Activated B cell treated with CpG ODN at 0.5 μM for 24 hours (primary cell): ENCODE results near the gene SPON1. TPM values are rescaled to one million over a fixed set of nuclear protein-coding genes. Genes with fewer than 3 reads are reported as not detected.
A peak's percentile ranks its signal among the peaks of the same experiment; 100 is the strongest.

Source experiments
- ATAC-seq: fragments of 200-7000 bp; cut with Tn5 transposase; one replicate; pipeline ENCODE4 v1.10.0; 2021; ENCODE audit warnings: low read depth, mild to moderate bottlenecking, moderate library complexity
- CTCF ChIA-PET: fragments of 350-600 bp; sonication (Branson Sonifier 250); formaldehyde crosslinking; loops from one replicate; lab custom pipeline; 2021; ENCODE audit warnings: antibody characterized with exemption; lab: Charles Lee
- POLR2A ChIA-PET: fragments of 350-600 bp; sonication (Branson Sonifier 250); formaldehyde crosslinking; loops from one replicate; lab custom pipeline; 2021; ENCODE audit warnings: antibody characterized with exemption; lab: Charles Lee
- DNase-seq: peaks from one replicate; pipeline ENCODE4 v3.0.0; 2022
- H3K27ac Mint-ChIP-seq: one replicate; pipeline ENCODE4 v1.8.0; 2020; ENCODE audit warnings: mixed read lengths
- H3K27me3 Mint-ChIP-seq: one replicate; pipeline ENCODE4 v1.8.0; 2021; ENCODE audit warnings: mixed read lengths
- H3K36me3 Mint-ChIP-seq: one replicate; pipeline ENCODE4 v1.8.0; 2021; ENCODE audit warnings: low read depth, mixed read lengths
- H3K4me1 Mint-ChIP-seq: one replicate; pipeline ENCODE4 v1.8.0; 2021; ENCODE audit warnings: mixed read lengths
- H3K4me3 Mint-ChIP-seq: one replicate; pipeline ENCODE4 v1.8.0; 2020; ENCODE audit warnings: mild to moderate bottlenecking, mixed read lengths
- H3K9me3 Mint-ChIP-seq: one replicate; pipeline ENCODE4 v1.8.0; 2020; ENCODE audit warnings: mixed read lengths
- CTCF ChIP-seq: fragments of 200-600 bp; IDR thresholded peaks from one replicate; pipeline ENCODE4 v1.8.0; 2022; ENCODE audit warnings: antibody characterized with exemption, mild to moderate bottlenecking
- intact Hi-C: fragments of 100-400 bp; cut with micrococcal nuclease; formaldehyde crosslinking; loops from one replicate; pipeline ENCODE4 v1.15.1; 2024
- total RNA-seq: library from RNA; stranded (reverse); gene quantifications from 2 replicates; pipeline ENCODE4 v1.2.3, GENCODE V29; 2022

SPON1 gene
- total RNA-seq, 1 donor from 2014 or later, result not detected

DNA sequence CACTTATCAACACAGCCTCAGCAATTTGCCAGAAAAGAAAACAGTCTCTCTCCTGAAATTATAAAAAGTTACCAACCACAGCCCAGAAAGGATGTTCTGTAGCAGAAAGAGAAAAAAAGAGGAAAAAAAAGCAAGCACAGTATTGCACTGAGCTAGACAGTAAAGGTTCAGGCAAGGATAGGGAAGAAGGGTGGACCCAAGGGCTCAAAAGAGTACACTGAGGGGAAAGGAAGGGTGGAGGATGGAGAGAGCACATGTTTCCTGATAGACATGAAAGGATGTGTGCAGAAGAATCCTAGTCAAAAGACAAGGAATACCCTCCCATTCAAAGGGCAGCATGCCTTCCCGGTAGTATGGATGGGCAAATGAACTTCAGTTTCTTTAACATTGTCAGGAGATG is 337.4 kb downstream of the SPON1 start:
- Mint-ChIP-seq H3K4me3 (no peak overlapping the region), H3K27me3 (no peaks in the 10 kb centered on the region), H3K36me3 (peaks cover 15% of the 10 kb centered on the region), H3K9me3 (no peaks in the 10 kb centered on the region), H3K27ac (no peak overlapping the region), H3K4me1 (peaks cover 56% of the 10 kb centered on the region)
- POLR2A ChIA-PET, result interaction anchor here (1.3 to 1.5 kb wide), 2 partner anchors 13 to 58 kb away, joined by 3 to 4 read pairs; no protein-coding TSS in a partner anchor
- intact Hi-C loops, result loop anchor here (1.0 kb wide), 4 partner anchors 58 to 155 kb away; no protein-coding TSS in a partner anchor
- CTCF ChIA-PET, result interaction anchor here (0.7 to 7.8 kb wide), 5 partner anchors 11 to 154 kb away, joined by 3 to 245 read pairs (median 5); no protein-coding TSS in a partner anchor
- DNase-seq, result no peak
- TF ChIP-seq CTCF, result no peak
- no peak for ATAC-seq

DNA sequence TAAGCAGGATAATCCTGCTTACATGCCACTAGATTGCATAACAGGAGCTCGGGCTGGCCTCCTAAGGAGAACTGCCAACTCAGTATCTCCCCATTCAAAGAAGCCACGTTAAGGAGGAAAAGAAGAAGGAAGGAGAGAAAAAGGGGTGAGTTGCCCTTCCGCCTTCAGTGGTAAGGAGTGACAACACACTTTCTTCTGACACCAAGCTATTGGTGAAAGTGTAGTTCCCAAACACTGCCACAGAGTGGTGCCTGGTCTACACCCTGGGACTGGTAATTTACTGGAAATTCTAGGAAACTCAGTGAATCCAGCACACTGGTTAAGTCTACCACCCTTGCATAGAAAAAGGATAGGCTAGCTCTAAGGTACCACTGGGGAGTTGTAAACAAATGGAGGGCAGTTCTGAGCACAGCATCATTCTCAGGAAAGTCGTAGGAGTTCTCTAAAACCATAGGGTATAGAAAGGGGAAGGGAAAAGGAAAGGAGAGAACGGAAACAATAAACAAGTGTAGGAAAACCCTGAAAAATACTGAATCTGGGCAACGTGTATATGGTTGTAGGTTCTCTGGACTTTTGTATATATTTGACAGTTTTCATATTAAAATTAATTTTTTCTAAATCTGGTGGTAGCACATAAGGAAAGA is 338.3 kb downstream of the SPON1 start:
- no peak overlapping the region for H3K4me3 Mint-ChIP-seq
- H3K27ac Mint-ChIP-seq, result no peak overlapping the region
- intact Hi-C loops, result loop anchor here (1.0 kb wide), 4 partner anchors 58 to 155 kb away; no protein-coding TSS in a partner anchor
- POLR2A ChIA-PET, result interaction anchor here (0.8 to 3.8 kb wide), 8 partner anchors 11 to 155 kb away, joined by 3 to 21 read pairs (median 3); no protein-coding TSS in a partner anchor
- TF ChIP-seq CTCF, result no peak
- H3K36me3 Mint-ChIP-seq, result peaks cover 8% of the 10 kb centered on the region
- no peak for DNase-seq
- H3K4me1 Mint-ChIP-seq, result peaks cover 60% of the 10 kb centered on the region
- CTCF ChIA-PET, result interaction anchor here (0.6 to 7.8 kb wide), 23 partner anchors 10 to 199 kb away, joined by 3 to 245 read pairs (median 4); partner anchors contain the start of genes COPB1 and RRAS2
- H3K27me3 Mint-ChIP-seq, result no peaks in the 10 kb centered on the region
- ATAC-seq, result peak; percentile 92
- no peaks in the 10 kb centered on the region for H3K9me3 Mint-ChIP-seq

- ChIA-PET POLR2A (interaction anchor here (0.6 to 1.2 kb wide), 2 partner anchors 54 to 155 kb away, joined by 3 read pairs; no protein-coding TSS in a partner anchor), CTCF (interaction anchor here (1.1 to 7.8 kb wide), 8 partner anchors 8 to 150 kb away, joined by 3 to 245 read pairs (median 4); no protein-coding TSS in a partner anchor)
- H3K4me1 Mint-ChIP-seq, result peaks cover 39% of the 10 kb centered on the region
- TF ChIP-seq CTCF, result no peak
- H3K4me3 Mint-ChIP-seq, result no peak overlapping the region
- H3K36me3 Mint-ChIP-seq, result peaks cover 2% of the 10 kb centered on the region
- intact Hi-C loops, result no loop called here
- H3K27me3 Mint-ChIP-seq, result no peaks in the 10 kb centered on the region
- no peak overlapping the region for H3K27ac Mint-ChIP-seq
- ATAC-seq (no peak), DNase-seq (no peak)
- no peaks in the 10 kb centered on the region for H3K9me3 Mint-ChIP-seq
Measured at GRCh38 chr11:14304601-14305000, 342.1 kb downstream of the SPON1 start.

GRCh38 chr11:14305649-14306048 is 343.1 kb downstream of the SPON1 start:
- H3K27ac Mint-ChIP-seq, result no peak overlapping the region
- intact Hi-C loops, result no loop called here

More at GRCh38 chr11:14305649-14306048, 343.1 kb downstream of the SPON1 start:
- no peak for ATAC-seq
- ChIA-PET POLR2A (interaction anchor here (1.2 kb wide), 1 partner anchor 53 kb away, joined by 3 read pairs; no protein-coding TSS in a partner anchor), CTCF (interaction anchor here (1.1 to 7.8 kb wide), 6 partner anchors 34 to 149 kb away, joined by 3 to 245 read pairs (median 6); no protein-coding TSS in a partner anchor)
- no peak for DNase-seq
- peaks cover 2% of the 10 kb centered on the region for H3K36me3 Mint-ChIP-seq
- no peak for TF ChIP-seq CTCF
- no peak overlapping the region for H3K4me3 Mint-ChIP-seq
- no peaks in the 10 kb centered on the region for H3K9me3 Mint-ChIP-seq
- no peaks in the 10 kb centered on the region for H3K27me3 Mint-ChIP-seq
- H3K4me1 Mint-ChIP-seq, result peaks cover 39% of the 10 kb centered on the region
